Lower leg skin (tissue), 4 donors: Measurements from ENCODE around the gene ASCC1. TPM values are rescaled to one million over a fixed set of nuclear protein-coding genes. Genes with fewer than 3 reads are reported as not detected.

ENCODE experiments used
- DNase-seq, 2 donors: peaks; one replicate each; pipeline ENCODE4 v3.0.0-alpha.2; 2019; ENCODE audit warnings: low spot score in 2 of 2
- H3K4me3 ChIP-seq: fragments of 200-600 bp; sonication (generic); 2 replicates; pipeline ENCODE4 v1.5.1; 2017; ENCODE audit warnings: mild to moderate bottlenecking, low read depth; ENCODE audit not compliant: poor library complexity, severe bottlenecking
- POLR2A ChIP-seq, 2 donors: fragments of 450-650 bp; IDR thresholded peaks; one replicate each; pipeline ENCODE4 v1.6.1; 2016 to 2017; ENCODE audit warnings: antibody characterized with exemption in 2 of 2, mild to moderate bottlenecking in 1 of 2, moderate library complexity in 1 of 2
- WGBS, 2 donors: methylation state at CpG; one replicate each; pipeline ENCODE4 v1.1.5; 2018; 5-methylcytosine and 5-hydroxymethylcytosine counted together
- intact Hi-C: fragments of 100-400 bp; cut with DNase I; formaldehyde crosslinking; loops from one replicate; pipeline ENCODE4 v1.15.0; 2023; ENCODE audit warnings: low total_unique reads
- total RNA-seq, 4 donors: library from RNA; depleted of rRNA; stranded (reverse); fragments of >200 nt; gene quantifications; one replicate each; pipeline ENCODE4 v1.1.0, GENCODE V29; 2016
- TF ChIP-seq, protein P1 (sequence below), 3 donors: fragments of 450-650 bp; IDR thresholded peaks; one replicate each; pipeline ENCODE4 v1.5.1; 2016; ENCODE audit warnings: antibody characterized with exemption in 3 of 3, mild to moderate bottlenecking in 3 of 3, moderate library complexity in 2 of 3

Gene ASCC1
- total RNA-seq, 4 donors from 2014 or later, result 17.7 to 33.3 (median 23.1) TPM

DNA sequence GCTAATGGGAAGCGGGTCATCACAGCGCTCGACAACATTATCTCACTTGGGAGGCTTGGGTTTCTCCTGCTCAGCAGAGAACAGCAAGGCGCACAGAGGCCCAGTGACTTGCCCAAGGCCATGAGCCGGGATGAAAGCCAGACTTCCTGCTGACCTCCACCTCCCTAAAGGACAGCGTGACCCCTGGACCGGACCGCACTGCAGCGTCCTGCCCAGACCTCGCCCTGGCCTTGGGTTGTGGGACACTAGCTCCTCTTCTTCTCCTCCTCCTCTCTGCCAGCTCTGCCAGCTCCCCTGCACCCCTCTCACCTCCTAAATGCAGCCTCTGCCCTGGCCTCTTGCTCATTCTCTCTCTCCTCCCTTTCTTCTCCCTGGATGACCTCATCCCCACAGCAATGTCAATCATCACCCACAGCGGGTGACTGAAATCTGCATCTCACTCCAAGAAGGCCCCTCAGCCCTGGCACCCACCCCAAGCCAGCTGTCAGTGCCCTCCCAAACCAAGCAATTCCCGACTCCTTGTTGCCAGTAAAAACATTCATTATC lies 147.1 kb downstream of the ASCC1 start:
- TF ChIP-seq, protein P1, sequence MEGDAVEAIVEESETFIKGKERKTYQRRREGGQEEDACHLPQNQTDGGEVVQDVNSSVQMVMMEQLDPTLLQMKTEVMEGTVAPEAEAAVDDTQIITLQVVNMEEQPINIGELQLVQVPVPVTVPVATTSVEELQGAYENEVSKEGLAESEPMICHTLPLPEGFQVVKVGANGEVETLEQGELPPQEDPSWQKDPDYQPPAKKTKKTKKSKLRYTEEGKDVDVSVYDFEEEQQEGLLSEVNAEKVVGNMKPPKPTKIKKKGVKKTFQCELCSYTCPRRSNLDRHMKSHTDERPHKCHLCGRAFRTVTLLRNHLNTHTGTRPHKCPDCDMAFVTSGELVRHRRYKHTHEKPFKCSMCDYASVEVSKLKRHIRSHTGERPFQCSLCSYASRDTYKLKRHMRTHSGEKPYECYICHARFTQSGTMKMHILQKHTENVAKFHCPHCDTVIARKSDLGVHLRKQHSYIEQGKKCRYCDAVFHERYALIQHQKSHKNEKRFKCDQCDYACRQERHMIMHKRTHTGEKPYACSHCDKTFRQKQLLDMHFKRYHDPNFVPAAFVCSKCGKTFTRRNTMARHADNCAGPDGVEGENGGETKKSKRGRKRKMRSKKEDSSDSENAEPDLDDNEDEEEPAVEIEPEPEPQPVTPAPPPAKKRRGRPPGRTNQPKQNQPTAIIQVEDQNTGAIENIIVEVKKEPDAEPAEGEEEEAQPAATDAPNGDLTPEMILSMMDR (IDR thresholded peaks at IDR 0.05), result no peak
- no peak for TF ChIP-seq POLR2A (IDR thresholded peaks at IDR 0.05)
- WGBS, 2 donors, result 82% methylated on average over 12 of the region's 12 CpGs
- DNase-seq, result no peak
- intact Hi-C loops, result no loop called here
- H3K4me3 ChIP-seq, result no peak overlapping the region

DNA sequence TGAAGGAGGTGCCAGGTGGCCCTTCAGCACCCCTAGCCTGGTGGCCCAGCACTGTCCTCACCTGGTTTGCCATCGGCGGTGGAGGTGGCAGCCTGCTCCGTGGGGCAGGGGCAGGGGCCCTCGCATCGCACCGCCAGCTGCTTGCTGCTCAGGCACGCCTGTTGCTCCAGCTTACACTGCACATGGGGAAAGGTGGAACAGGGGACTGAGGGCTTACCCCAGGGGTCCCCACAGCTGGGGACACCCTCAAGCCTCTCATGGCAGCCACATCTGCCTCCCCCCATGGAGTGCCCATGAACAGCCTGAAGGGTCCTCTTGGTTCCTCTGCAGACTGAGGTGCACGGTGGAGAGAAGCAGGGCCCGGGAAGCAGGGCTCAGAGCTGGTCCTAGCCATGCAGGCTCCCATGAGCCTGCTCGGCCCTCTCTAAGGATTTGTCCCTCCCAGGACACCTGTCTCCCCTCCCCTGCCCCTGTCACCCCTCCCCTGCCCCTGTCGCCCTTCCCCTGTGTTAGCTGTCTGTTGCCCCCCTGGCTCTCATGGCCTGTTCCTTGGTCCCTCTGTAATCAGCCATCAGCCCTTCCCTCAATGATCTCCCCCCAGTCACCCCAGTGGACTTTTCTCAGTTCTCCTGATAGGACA lies 147.8 kb downstream of the ASCC1 start:
- WGBS, 2 donors, result 94 to 95% methylated on average over 11 of the region's 11 CpGs
- intact Hi-C loops, result no loop called here
- no peak overlapping the region for H3K4me3 ChIP-seq
- no peak for TF ChIP-seq POLR2A (IDR thresholded peaks at IDR 0.05)
- TF ChIP-seq, protein P1 (IDR thresholded peaks at IDR 0.05), result no peak
- DNase-seq, result no peak

DNA sequence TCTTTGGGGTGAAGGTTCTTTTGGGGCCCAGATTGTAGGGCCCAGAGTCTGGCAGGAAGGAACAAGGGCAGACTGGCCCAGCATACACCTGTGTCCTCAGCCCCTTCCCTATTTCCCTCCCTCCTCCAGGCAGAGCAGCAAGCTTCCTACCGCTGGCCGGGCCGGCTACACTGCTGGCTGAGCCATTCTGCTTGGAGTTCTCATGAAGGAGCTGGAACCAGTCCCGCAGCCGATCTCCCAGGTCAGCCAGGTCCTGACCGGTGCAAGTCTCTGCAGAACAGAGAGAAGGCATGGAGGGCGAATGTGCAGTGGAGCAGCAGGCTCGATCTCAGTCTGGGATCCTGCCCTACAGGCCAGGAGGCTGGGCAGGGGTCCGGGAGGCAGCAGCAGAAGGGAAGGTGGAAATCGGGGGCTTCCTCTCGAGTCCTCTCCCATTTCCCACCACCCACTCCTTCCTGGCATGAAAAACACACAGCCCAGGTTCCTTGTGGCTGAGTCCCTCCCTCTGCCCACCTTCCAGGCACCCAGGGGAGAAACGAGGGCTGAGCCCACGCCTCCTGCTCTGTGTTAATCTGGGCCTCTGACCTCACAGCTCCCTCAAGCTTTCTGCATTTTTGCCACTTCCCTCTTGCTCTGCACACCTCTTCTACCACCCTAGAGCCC lies 148.5 kb downstream of the ASCC1 start:
- H3K4me3 ChIP-seq, result no peak overlapping the region
- no peak for DNase-seq
- no peak for TF ChIP-seq POLR2A (IDR thresholded peaks at IDR 0.05)
- TF ChIP-seq, protein P1 (IDR thresholded peaks at IDR 0.05), result no peak
- 84 to 90% methylated on average over 13 of the region's 13 CpGs for WGBS, 2 donors
- intact Hi-C loops, result no loop called here

DNA sequence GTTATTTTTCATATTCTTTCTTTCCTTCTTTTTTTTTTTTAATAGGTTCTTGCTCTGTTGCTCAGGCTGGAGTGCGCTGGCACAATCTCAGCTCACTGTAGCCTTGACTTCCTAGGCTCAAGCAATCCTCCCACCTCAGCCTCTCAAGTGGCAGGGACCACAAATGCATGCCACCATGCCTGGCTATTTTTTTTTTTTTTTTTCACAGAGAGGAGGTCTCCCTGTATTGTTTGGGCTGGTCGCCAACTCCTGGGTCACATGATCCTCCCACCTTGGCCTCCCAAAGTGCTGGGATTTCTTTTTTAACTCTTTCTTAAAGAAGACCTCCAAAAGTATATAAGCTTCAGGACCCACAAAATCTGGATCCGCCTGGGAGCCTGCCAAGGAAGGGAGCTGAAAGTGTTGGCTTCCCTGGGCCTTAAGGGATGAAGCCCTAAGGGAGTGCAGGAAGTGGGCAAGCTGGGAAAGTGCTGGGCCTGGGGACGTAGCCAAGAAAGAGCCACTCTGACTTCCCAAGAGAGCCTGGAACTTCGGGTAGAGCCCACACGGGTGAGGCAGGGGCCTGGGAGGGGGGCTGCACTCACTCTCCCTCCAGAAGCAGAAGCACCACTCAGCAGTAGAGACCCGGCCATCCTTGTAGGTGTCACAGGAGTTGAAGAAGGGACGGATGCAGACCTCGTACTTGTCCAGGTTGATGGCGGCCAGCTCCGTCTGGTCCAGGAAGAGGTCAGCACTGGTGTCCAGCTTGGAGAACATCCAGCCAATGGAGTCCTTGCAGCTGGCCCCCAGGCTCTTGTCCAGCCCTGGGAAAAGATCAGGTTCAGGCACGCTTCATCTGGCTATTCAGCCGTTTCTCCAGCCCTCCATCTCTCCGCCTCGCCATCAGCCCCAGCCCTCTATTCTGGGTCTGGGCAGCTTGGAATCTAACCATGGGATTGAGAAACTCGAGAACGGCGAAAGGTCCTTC lies 149.5 kb downstream of the ASCC1 start:
- 80 to 89% methylated on average over 18 of the region's 18 CpGs for WGBS, 2 donors
- intact Hi-C loops, result no loop called here
- no peak for TF ChIP-seq POLR2A (IDR thresholded peaks at IDR 0.05)
- TF ChIP-seq, protein P1 (IDR thresholded peaks at IDR 0.05), result no peak
- no peak overlapping the region for H3K4me3 ChIP-seq
- DNase-seq, result no peak

DNA sequence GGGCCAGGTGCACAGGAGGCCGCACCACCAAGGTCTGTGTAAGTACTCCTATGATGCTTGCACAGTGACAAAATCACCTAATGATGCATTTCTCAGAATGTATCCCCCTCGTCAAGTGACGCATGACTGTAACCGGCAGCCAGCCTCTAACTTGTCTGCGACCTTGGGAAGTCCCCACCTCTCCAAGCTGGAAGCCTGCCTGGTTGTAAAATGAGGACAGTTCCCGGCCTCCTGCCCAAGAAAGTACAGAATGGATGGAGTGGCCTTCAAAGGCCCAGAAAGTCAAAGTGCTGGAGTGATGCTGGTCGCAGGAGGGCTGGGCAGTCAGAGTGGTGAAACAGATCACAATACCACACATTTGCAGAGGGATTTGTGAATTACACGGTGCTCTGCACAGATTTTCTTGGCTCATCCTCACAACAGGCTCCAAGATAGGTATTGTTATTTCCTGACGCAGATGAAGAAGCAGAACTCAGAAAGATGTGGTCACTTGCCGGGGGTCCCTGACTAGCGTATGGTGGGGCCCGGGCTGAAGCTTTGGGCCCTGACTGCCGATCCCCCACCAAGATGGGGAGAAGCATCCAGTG lies 150.5 kb downstream of the ASCC1 start:
- H3K4me3 ChIP-seq, result no peak overlapping the region
- TF ChIP-seq, protein P1 (IDR thresholded peaks at IDR 0.05), result no peak
- no peak for TF ChIP-seq POLR2A (IDR thresholded peaks at IDR 0.05)
- 75 to 88% methylated on average over 13 of the region's 13 CpGs for WGBS, 2 donors
- intact Hi-C loops, result no loop called here
- no peak for DNase-seq
